Right cardiac atrium (tissue), 5 donors: ENCODE measurements around the gene PET100. TPM values are rescaled to one million over a fixed set of nuclear protein-coding genes. Genes with fewer than 3 reads are reported as not detected.

ENCODE experiments used
- microRNA-seq, 2 donors: library from miRNA; unstranded; fragments of <30 nt; microRNA quantifications; one replicate each; pipeline ENCODE4 v1.2.0, GENCODE V29; 2020 to 2021
- polyA plus RNA-seq: library from polyadenylated mRNA; stranded (reverse); fragments of 200-250 nt; gene quantifications from one replicate; pipeline ENCODE4 v1.2.3, GENCODE V29; 2013
- total RNA-seq, 4 donors: library from RNA; stranded (reverse); fragmentation: NEBNext Ultra II Directional; extraction: Animal tissue kit (Norgen Biotek cat#: 25700); gene quantifications; one replicate each; pipeline ENCODE4 v1.2.1, GENCODE V29; 2021
- donor health status: healthy with polysubstance abuse.
- donor health status: DM: no; HTN: yes; CAD: no.
- donor health status: DM: no; HTN: no; CAD: no.
- donor health status: DM: no; HTN: yes; CAD: no; lungs with severe emphysema.
- donor health status: DM: yes; HTN: yes; CAD: no.

PET100 gene
- total and polyA plus RNA-seq, 5 donors = 136 to 194 (median 175) TPM

Small RNA genes within 50 kb of the gene (microRNA-seq; reads per million reads assigned to microRNA genes)
- gene MIR6792 = 0 reads per million in 2 donors

Other genes starting within 250 kb of the PET100 start
- gene PEX11G, start 140.8 kb upstream of the PET100 start, total RNA-seq = 1 to 10 TPM; 1.5 to 2.5 (median 2.3) TPM
- gene PEX11G, start 140.8 kb upstream of the PET100 start, polyA plus RNA-seq = 3.2 TPM
- gene ZNF358, start 113.7 kb upstream of the PET100 start, total RNA-seq = 100 to 1,000 TPM; 101 to 120 (median 115) TPM
- 143 TPM for gene ZNF358, start 113.7 kb upstream of the PET100 start, polyA plus RNA-seq
- gene MCOLN1, start 107.2 kb upstream of the PET100 start, total RNA-seq = 10 to 100 TPM; 19.5 to 24.4 (median 21.8) TPM
- 20.7 TPM for gene MCOLN1, start 107.2 kb upstream of the PET100 start, polyA plus RNA-seq
- 10 to 100 TPM; 53.4 to 70.9 (median 65.4) TPM for gene PNPLA6, start 94.1 kb upstream of the PET100 start, total RNA-seq
- gene PNPLA6, start 94.1 kb upstream of the PET100 start, polyA plus RNA-seq = 33.5 TPM
- under 1 TPM; 0.20 to 0.71 (median 0.38) TPM for gene CAMSAP3, start 33.9 kb upstream of the PET100 start, total RNA-seq
- gene CAMSAP3, start 33.9 kb upstream of the PET100 start, polyA plus RNA-seq = 0.29 TPM
- gene XAB2, start 248 bp upstream of the PET100 start, total RNA-seq = 10 to 100 TPM; 18.9 to 27.3 (median 26.0) TPM
- 19.0 TPM for gene XAB2, start 248 bp upstream of the PET100 start, polyA plus RNA-seq
- gene PCP2, start 3.9 kb downstream of the PET100 start, total RNA-seq = not detected
- 0.34 TPM for gene PCP2, start 3.9 kb downstream of the PET100 start, polyA plus RNA-seq
- 10 to 100 TPM in 1 of 4 donors, 1 to 10 TPM in 3; 6.8 to 12.1 (median 9.2) TPM for gene STXBP2, start 7.3 kb downstream of the PET100 start, total RNA-seq
- gene STXBP2, start 7.3 kb downstream of the PET100 start, polyA plus RNA-seq = 5.0 TPM
- gene RETN, start 39.3 kb downstream of the PET100 start, total RNA-seq = 1 to 10 TPM in 1 of 4 donors, under 1 TPM in 2, not detected in 1; 0.49 to 1.7 (median 0.78) TPM
- 7.2 TPM for gene RETN, start 39.3 kb downstream of the PET100 start, polyA plus RNA-seq
- under 1 TPM; 0.17 to 0.85 (median 0.47) TPM for gene MCEMP1, start 47.3 kb downstream of the PET100 start, total RNA-seq
- gene MCEMP1, start 47.3 kb downstream of the PET100 start, polyA plus RNA-seq = 0.50 TPM
- 100 to 1,000 TPM in 1 of 4 donors, 10 to 100 TPM in 3; 94.8 to 121 (median 97.1) TPM for gene TRAPPC5, start 51.0 kb downstream of the PET100 start, total RNA-seq
- gene TRAPPC5, start 51.0 kb downstream of the PET100 start, polyA plus RNA-seq = 93.4 TPM
- gene FCER2, start 72.3 kb downstream of the PET100 start, total RNA-seq = not detected
- 0.09 TPM for gene FCER2, start 72.3 kb downstream of the PET100 start, polyA plus RNA-seq
- gene CLEC4G, start 102.3 kb downstream of the PET100 start, total RNA-seq = 1 to 10 TPM in 2 of 4 donors, under 1 TPM in 2; 0.54 to 1.6 (median 1.1) TPM
- 0.32 TPM for gene CLEC4G, start 102.3 kb downstream of the PET100 start, polyA plus RNA-seq
- gene CD209, start 117.7 kb downstream of the PET100 start, total RNA-seq = 10 to 100 TPM in 1 of 4 donors, 1 to 10 TPM in 3; 3.7 to 10.7 (median 9.1) TPM
- gene CD209, start 117.7 kb downstream of the PET100 start, polyA plus RNA-seq = 0.68 TPM
- not detected for gene CLEC4M, start 133.4 kb downstream of the PET100 start, total RNA-seq
- gene CLEC4M, start 133.4 kb downstream of the PET100 start, polyA plus RNA-seq = not detected
- gene EVI5L, start 200.4 kb downstream of the PET100 start, total RNA-seq = 10 to 100 TPM; 17.7 to 20.5 (median 18.6) TPM
- 22.2 TPM for gene EVI5L, start 200.4 kb downstream of the PET100 start, polyA plus RNA-seq
- under 1 TPM in 2 of 4 donors, not detected in 2; 0.29 to 0.34 TPM for gene PRR36, start 244.6 kb downstream of the PET100 start, total RNA-seq
- 0.11 TPM for gene PRR36, start 244.6 kb downstream of the PET100 start, polyA plus RNA-seq